Measurements from ENCODE around the gene RBBP8.

Gene RBBP8

DNA sequence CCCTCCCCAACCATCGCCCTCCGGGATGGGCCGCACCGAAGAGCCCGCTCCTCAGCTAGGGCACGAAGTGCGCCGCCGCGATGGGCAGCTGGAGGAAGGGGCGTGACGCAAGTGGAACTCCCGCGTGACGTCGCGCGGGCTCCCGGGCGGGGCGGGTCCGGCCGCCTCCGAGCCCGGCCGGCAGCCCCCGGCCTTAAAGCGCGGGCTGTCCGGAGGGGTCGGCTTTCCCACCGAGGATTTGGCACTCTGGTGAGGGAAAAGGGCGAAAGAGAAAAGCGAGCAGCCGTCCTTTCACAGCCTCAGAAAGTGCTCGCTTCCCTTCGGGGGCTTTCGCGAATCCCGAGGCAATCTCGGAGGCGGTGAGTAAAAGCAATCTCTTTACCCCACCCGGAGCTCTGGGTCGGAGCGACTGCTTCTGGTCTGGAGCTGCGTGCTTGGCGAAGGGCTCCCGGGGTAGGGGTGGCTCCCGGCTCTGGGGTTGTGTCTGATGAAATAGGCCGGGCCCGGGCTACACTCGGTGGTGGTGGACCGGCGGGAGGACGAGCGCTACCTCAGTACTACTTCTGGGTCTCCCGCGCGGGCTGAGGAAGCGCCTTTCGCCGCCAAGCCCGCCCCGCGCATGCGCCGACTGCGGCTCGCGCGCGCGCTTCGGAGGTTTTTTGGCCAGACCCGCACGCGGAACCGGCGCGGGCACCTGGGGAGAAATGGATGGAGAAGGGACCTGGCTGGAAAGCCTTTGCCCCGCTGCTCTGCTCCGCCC lies at the start of gene RBBP8:
Gene RBBP8, plus strand, starts transcription at position 123 of the 760 bp plus-strand sequence. CDS start 3,524 bp downstream, outside the sequence.
- TF ChIP-seq GATA3 (IDR thresholded peaks at IDR 0.05; ENCODE audit: low read depth, low read length) (no peak), GATA2 (IDR thresholded peaks at IDR 0.05; ENCODE audit: low read depth, low read length) (no peak)

DNA sequence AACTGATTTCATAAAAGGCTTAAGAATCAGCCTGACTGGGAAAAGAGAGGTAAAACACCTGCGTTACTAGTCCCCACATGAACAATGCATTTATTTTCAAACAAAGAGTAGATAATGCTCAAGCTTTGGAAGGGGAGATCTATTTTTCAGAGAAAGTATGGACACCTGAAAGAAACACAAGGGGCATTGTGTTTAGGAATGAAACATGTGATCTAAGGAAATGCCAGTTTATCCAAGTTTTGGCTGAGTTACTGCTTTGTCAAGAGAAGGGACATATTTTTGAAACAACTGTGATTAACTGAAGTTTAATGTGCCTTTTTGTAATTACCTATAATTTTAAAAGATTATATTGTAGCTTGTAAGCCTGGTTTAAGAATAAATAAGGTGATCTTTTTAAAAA lies 49.3 kb upstream of the RBBP8 start:
- no peak for TF ChIP-seq GATA3 (IDR thresholded peaks at IDR 0.05; ENCODE audit: low read depth, low read length)
- TF ChIP-seq GATA2 (IDR thresholded peaks at IDR 0.05; ENCODE audit: low read depth, low read length): no peak

GRCh38 chr18:22899421-22899820 lies 33.7 kb upstream of the RBBP8 start:
- TF ChIP-seq GATA3 (IDR thresholded peaks at IDR 0.05; ENCODE audit: low read depth, low read length) (no peak), GATA2 (IDR thresholded peaks at IDR 0.05; ENCODE audit: low read depth, low read length) (no peak)

DNA sequence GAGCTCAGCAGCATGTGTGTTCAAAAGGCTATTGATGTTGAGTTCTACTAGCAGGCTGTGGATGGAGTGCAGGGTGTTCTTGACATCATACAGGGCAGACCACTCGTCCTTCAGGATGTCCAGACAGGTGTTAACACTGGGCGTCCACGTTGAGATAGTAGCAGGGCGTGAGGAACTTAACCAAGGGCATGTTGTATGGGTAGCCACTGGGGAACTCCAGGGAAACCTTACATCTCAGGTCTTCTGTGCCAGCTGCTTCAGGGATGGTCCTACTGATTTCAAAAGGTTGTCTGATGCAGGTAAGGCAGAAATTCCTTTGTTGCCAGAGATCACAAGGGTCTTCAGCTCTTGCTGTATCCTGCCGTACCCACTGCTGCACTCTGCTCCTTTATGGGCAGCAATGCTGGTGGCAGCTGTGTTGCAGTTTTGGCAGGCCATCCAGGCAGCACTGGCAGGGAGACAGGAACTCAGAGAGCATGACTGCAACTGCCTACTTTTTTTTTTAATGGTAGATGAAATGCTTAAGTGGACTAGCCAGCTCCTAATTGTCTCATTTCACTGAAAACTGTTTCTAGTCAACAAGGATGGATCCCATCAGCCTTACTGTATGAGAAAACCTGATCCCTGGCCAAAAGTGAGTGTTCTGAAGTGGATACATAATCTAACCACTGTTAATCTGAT lies 32.4 kb upstream of the RBBP8 start:
- TF ChIP-seq GATA2 (IDR thresholded peaks at IDR 0.05; ENCODE audit: low read depth, low read length) (no peak), GATA3 (IDR thresholded peaks at IDR 0.05; ENCODE audit: low read depth, low read length) (no peak)

GRCh38 chr18:22902093-22902492 lies 31.0 kb upstream of the RBBP8 start:
- TF ChIP-seq GATA3 (IDR thresholded peaks at IDR 0.05; ENCODE audit: low read depth, low read length) (no peak), GATA2 (IDR thresholded peaks at IDR 0.05; ENCODE audit: low read depth, low read length) (no peak)

GRCh38 chr18:22912149-22912548 lies 21.0 kb upstream of the RBBP8 start:
- TF ChIP-seq GATA3 (IDR thresholded peaks at IDR 0.05; ENCODE audit: low read depth, low read length): no peak
- TF ChIP-seq GATA2 (IDR thresholded peaks at IDR 0.05; ENCODE audit: low read depth, low read length): no peak

GRCh38 chr18:22912835-22913234 lies 20.3 kb upstream of the RBBP8 start:
- TF ChIP-seq GATA3 (IDR thresholded peaks at IDR 0.05; ENCODE audit: low read depth, low read length) (no peak), GATA2 (IDR thresholded peaks at IDR 0.05; ENCODE audit: low read depth, low read length) (no peak)

DNA sequence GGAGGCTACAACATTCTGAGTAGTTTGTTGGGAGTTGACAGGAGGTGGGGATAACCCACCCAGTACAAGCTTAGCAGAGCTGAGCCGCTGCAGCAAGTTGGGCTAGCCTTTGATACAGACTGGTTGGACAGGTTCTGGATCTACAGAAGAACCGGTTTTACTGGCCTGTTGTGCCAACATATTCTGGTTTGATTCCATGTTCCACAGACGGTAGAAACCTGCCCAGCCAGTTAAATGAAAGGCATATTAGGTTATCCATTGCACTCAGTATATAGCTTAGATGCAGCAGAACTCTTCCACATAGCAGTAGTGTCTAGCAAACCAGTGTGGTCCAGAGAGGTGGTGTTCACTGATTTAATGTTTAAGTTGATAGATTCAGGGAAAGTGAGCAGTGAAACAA lies 19.3 kb upstream of the RBBP8 start:
- TF ChIP-seq GATA2 (IDR thresholded peaks at IDR 0.05; ENCODE audit: low read depth, low read length): no peak
- no peak for TF ChIP-seq GATA3 (IDR thresholded peaks at IDR 0.05; ENCODE audit: low read depth, low read length)

GRCh38 chr18:22914633-22915032 lies 18.5 kb upstream of the RBBP8 start:
- TF ChIP-seq GATA2 (IDR thresholded peaks at IDR 0.05; ENCODE audit: low read depth, low read length) (no peak), GATA3 (IDR thresholded peaks at IDR 0.05; ENCODE audit: low read depth, low read length) (no peak)

DNA sequence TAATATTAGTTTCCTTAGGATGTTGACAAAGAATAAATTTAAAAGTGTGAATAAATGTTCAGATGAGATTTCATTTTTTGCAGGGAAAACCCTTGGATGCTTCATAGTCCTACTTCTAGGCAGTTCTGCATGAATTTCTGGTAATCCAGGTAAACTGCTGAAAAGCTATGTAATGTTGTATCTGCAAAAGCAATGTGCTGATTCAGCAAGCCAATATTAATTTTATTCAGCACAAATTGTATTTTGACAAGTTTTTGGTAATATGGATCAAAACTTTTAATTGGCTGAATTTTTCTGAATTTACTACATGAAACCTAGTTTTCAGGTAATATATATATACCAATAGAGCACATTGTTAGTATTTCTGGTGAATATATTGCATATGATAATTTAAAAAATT lies 17.8 kb upstream of the RBBP8 start:
- TF ChIP-seq GATA2 (IDR thresholded peaks at IDR 0.05; ENCODE audit: low read depth, low read length) (no peak), GATA3 (IDR thresholded peaks at IDR 0.05; ENCODE audit: low read depth, low read length) (no peak)

DNA sequence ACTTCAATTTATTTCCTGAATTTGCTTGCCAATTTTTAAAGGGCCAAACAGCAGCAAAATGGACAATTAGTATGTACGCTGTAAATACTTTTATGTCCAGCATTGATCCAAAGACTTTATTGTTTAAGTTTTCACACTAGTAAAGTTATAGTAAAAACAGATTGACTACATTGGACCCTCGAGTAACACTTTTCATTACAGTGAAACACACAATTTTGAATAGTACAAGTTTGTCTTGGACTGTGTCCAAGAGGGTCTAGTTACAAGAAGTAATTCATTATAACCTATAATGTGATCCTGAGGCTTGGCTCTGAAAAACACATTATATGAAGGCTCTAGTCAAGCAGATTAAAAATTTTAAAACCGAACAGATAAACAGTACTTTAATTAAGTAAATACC lies 11.4 kb upstream of the RBBP8 start:
- no peak for TF ChIP-seq GATA2 (IDR thresholded peaks at IDR 0.05; ENCODE audit: low read depth, low read length)
- TF ChIP-seq GATA3 (IDR thresholded peaks at IDR 0.05; ENCODE audit: low read depth, low read length): no peak

DNA sequence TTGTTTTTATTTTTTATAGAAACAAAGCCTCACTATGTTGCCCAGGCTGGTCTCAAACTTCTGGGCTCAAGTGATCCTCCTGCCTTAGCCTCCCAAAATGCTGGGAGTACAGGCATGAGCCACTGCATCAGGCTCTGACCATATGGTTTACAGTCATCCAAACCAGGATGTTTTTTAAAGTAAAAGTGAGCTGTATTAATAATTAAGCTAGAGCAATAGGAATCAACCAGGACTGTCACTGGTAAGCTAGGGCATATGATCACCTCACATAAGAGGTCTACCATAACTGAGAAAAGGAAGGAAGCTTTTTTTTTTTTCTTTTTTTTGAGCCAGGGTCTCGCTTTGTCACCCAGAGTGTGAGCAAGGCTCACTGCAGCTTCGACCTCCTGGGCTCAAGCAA lies 8.5 kb upstream of the RBBP8 start:
- TF ChIP-seq GATA3 (IDR thresholded peaks at IDR 0.05; ENCODE audit: low read depth, low read length): no peak
- TF ChIP-seq GATA2 (IDR thresholded peaks at IDR 0.05; ENCODE audit: low read depth, low read length): no peak

GRCh38 chr18:22926454-22926853 lies 6.7 kb upstream of the RBBP8 start:
- TF ChIP-seq GATA3 (IDR thresholded peaks at IDR 0.05; ENCODE audit: low read depth, low read length) (no peak), GATA2 (IDR thresholded peaks at IDR 0.05; ENCODE audit: low read depth, low read length) (no peak)

GRCh38 chr18:22928339-22928738 lies 4.8 kb upstream of the RBBP8 start:
- TF ChIP-seq GATA3 (IDR thresholded peaks at IDR 0.05; ENCODE audit: low read depth, low read length): no peak
- TF ChIP-seq GATA2 (IDR thresholded peaks at IDR 0.05; ENCODE audit: low read depth, low read length): no peak

- no peak for TF ChIP-seq GATA2 (IDR thresholded peaks at IDR 0.05; ENCODE audit: low read depth, low read length)
- TF ChIP-seq GATA3 (IDR thresholded peaks at IDR 0.05; ENCODE audit: low read depth, low read length): no peak
Measured at GRCh38 chr18:22930089-22930713, 2.9 kb upstream of the RBBP8 start.

All from SH-SY5Y (cell line).